ENCODE measurements around the gene MAPK13.
"Not testable (repeated sequence)": the region's sequence is repeated elsewhere in the genome, so short reads cannot be mapped to it uniquely, and the experiment has no call there.

DNA sequence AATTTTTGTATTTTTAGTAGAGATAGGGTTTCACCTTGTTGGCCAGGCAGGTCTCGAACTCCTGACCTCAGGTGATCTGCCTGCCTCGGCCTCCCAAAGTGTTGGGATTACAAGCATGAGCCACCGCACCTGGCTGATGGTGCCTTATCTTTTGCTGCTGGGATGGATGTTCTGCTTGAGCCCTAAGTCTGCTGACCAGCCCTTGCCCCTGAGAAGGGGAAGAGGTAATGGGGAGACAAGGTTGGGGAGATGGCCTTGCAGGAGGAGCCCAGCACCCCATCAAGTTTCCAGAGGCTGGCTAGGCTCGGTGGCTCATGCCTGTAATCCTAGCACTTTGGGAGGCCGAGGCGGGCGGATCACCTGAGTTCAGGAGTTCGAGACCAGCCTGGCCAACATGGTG, 6.0 kb upstream of the MAPK13 start:
- TF ChIP-seq, protein P1, sequence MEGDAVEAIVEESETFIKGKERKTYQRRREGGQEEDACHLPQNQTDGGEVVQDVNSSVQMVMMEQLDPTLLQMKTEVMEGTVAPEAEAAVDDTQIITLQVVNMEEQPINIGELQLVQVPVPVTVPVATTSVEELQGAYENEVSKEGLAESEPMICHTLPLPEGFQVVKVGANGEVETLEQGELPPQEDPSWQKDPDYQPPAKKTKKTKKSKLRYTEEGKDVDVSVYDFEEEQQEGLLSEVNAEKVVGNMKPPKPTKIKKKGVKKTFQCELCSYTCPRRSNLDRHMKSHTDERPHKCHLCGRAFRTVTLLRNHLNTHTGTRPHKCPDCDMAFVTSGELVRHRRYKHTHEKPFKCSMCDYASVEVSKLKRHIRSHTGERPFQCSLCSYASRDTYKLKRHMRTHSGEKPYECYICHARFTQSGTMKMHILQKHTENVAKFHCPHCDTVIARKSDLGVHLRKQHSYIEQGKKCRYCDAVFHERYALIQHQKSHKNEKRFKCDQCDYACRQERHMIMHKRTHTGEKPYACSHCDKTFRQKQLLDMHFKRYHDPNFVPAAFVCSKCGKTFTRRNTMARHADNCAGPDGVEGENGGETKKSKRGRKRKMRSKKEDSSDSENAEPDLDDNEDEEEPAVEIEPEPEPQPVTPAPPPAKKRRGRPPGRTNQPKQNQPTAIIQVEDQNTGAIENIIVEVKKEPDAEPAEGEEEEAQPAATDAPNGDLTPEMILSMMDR (IDR thresholded peaks at IDR 0.05) = not testable (repeated sequence)
- not testable (repeated sequence) for TF ChIP-seq ZNF138 (CRISPR knock-in tag; conservative IDR thresholded peaks at IDR 0.05)
- TF ChIP-seq, protein P2, sequence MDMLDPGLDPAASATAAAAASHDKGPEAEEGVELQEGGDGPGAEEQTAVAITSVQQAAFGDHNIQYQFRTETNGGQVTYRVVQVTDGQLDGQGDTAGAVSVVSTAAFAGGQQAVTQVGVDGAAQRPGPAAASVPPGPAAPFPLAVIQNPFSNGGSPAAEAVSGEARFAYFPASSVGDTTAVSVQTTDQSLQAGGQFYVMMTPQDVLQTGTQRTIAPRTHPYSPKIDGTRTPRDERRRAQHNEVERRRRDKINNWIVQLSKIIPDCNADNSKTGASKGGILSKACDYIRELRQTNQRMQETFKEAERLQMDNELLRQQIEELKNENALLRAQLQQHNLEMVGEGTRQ (CRISPR knock-in tag; IDR thresholded peaks at IDR 0.05) = not testable (repeated sequence)
- TF ChIP-seq, protein P3, sequence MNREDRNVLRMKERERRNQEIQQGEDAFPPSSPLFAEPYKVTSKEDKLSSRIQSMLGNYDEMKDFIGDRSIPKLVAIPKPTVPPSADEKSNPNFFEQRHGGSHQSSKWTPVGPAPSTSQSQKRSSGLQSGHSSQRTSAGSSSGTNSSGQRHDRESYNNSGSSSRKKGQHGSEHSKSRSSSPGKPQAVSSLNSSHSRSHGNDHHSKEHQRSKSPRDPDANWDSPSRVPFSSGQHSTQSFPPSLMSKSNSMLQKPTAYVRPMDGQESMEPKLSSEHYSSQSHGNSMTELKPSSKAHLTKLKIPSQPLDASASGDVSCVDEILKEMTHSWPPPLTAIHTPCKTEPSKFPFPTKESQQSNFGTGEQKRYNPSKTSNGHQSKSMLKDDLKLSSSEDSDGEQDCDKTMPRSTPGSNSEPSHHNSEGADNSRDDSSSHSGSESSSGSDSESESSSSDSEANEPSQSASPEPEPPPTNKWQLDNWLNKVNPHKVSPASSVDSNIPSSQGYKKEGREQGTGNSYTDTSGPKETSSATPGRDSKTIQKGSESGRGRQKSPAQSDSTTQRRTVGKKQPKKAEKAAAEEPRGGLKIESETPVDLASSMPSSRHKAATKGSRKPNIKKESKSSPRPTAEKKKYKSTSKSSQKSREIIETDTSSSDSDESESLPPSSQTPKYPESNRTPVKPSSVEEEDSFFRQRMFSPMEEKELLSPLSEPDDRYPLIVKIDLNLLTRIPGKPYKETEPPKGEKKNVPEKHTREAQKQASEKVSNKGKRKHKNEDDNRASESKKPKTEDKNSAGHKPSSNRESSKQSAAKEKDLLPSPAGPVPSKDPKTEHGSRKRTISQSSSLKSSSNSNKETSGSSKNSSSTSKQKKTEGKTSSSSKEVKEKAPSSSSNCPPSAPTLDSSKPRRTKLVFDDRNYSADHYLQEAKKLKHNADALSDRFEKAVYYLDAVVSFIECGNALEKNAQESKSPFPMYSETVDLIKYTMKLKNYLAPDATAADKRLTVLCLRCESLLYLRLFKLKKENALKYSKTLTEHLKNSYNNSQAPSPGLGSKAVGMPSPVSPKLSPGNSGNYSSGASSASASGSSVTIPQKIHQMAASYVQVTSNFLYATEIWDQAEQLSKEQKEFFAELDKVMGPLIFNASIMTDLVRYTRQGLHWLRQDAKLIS (CRISPR knock-in tag; IDR thresholded peaks at IDR 0.05; ENCODE audit: borderline replicate concordance) = not testable (repeated sequence)

All from WTC11 (cell line).